T-cell (primary cell): ENCODE data around the gene CEP192. TPM values are rescaled to one million over a fixed set of nuclear protein-coding genes. Genes with fewer than 3 reads are reported as not detected.
"Not testable (repeated sequence)": the region's sequence is repeated elsewhere in the genome, so short reads cannot be mapped to it uniquely, and the experiment has no call there.

ENCODE experiments used
- ATAC-seq, 4 experiments: fragments of 200-7000 bp in 3 of 4; fragments of 150-1000 bp in 1 of 4; cut with Tn5 transposase; replicated peaks in 1 of 4; 1 replicate in 3 of 4; 2 replicates in 1 of 4; pipeline ENCODE4 v1.10.0; 2021; ENCODE audit warnings: moderate library complexity in 3 of 4, mild to moderate bottlenecking in 2 of 4, moderate number of reproducible peaks in 1 of 4
- CTCF ChIA-PET, 2 donors: fragments of 300-600 bp; sonication (Branson Sonifier 250); formaldehyde crosslinking; loops; one replicate each; lab custom pipeline; 2022; ENCODE audit warnings: antibody characterized with exemption in 2 of 2; lab: Charles Lee
- POLR2A ChIA-PET, 2 donors: fragments of 300-600 bp; sonication (Branson Sonifier 250); formaldehyde crosslinking; loops; one replicate each; lab custom pipeline; 2022; ENCODE audit warnings: antibody characterized with exemption in 2 of 2; lab: Charles Lee
- DNase-seq, 35 experiments: peaks; one replicate each; pipeline versions ENCODE4 v3.0.0 to v3.0.0-alpha.2; 2013 to 2023
- H3K27ac ChIP-seq: one replicate; pipeline ENCODE4 v1.5.1; 2013; ENCODE audit warnings: low read length
- H3K27me3 ChIP-seq, 2 experiments: replicated peaks in 1 of 2; 1 replicate in 1 of 2; 2 replicates in 1 of 2; pipeline versions ENCODE4 v1.6.1 to v1.7.0; 2013; ENCODE audit warnings: low read length in 1 of 2, mixed read lengths in 1 of 2; ENCODE audit not compliant: control insufficient read depth in 2 of 2, insufficient read depth in 2 of 2; ENCODE audit errors: extremely low read depth in 1 of 2
- H3K36me3 ChIP-seq, 2 donors: 1 replicate in 1 of 2; 2 replicates in 1 of 2; pipeline versions ENCODE4 v1.6.1 to v1.7.0; 2013; ENCODE audit warnings: low read length in 1 of 2; ENCODE audit not compliant: control insufficient read depth in 2 of 2, insufficient read depth in 1 of 2; ENCODE audit errors: extremely low read depth in 1 of 2
- H3K4me1 ChIP-seq, 2 experiments: 1 replicate in 1 of 2; 2 replicates in 1 of 2; pipeline versions ENCODE4 v1.6.1 to v1.7.0; 2013; ENCODE audit warnings: low read length in 2 of 2, mixed read lengths in 1 of 2; ENCODE audit not compliant: insufficient read depth in 2 of 2, control insufficient read depth in 1 of 2; ENCODE audit errors: extremely low read depth in 1 of 2
- H3K4me3 ChIP-seq, 2 donors: 1 replicate in 1 of 2; 2 replicates in 1 of 2; pipeline versions ENCODE4 v1.5.1 to v1.7.0; 2013; ENCODE audit warnings: mild to moderate bottlenecking in 2 of 2, low read length in 1 of 2, moderate library complexity in 1 of 2; ENCODE audit not compliant: control insufficient read depth in 1 of 2; ENCODE audit errors: extremely low read depth in 1 of 2
- H3K9me3 ChIP-seq: 2 replicates; pipeline ENCODE4 v1.7.0; 2013
- H3K27ac Mint-ChIP-seq, 2 donors: one replicate each; pipeline ENCODE4 v1.8.0; 2020 to 2021; ENCODE audit warnings: mild to moderate bottlenecking in 2 of 2, mixed read lengths in 2 of 2
- H3K27me3 Mint-ChIP-seq, 2 donors: one replicate each; pipeline ENCODE4 v1.8.0; 2021 to 2022; ENCODE audit warnings: mixed read lengths in 2 of 2
- H3K36me3 Mint-ChIP-seq: one replicate; pipeline ENCODE4 v1.8.0; 2021; ENCODE audit warnings: mixed read lengths
- H3K4me1 Mint-ChIP-seq, 3 donors: one replicate each; pipeline ENCODE4 v1.8.0; 2020 to 2022; ENCODE audit warnings: mixed read lengths in 3 of 3, mild to moderate bottlenecking in 1 of 3
- H3K4me3 Mint-ChIP-seq, 3 donors: one replicate each; pipeline ENCODE4 v1.8.0; 2020 to 2022; ENCODE audit warnings: mild to moderate bottlenecking in 3 of 3, mixed read lengths in 3 of 3, moderate library complexity in 3 of 3
- H3K9me3 Mint-ChIP-seq, 3 donors: one replicate each; pipeline ENCODE4 v1.8.0; 2020 to 2022; ENCODE audit warnings: mixed read lengths in 3 of 3
- WGBS: methylation state at CpG from one replicate; pipeline ENCODE4 v1.1.5; 2013; ENCODE audit warnings: missing lambda C conversion rate; ENCODE audit not compliant: insufficient coverage; 5-methylcytosine and 5-hydroxymethylcytosine counted together
- total RNA-seq, 35 experiments: library from RNA in 6 of 35; stranded (reverse) in 6 of 35; fragments of 120-200 nt in 1 of 35; gene quantifications; one replicate each; pipeline versions ENCODE4 v1.2.1 to v1.2.4 and lab custom pipeline; 2013 to 2026

The CEP192 gene
- total RNA-seq, 5 donors from 2014 or later (not counting 1 experiment from before 2014, with no cell fraction given) = 28.9 to 37.2 (median 32.9) TPM

DNA sequence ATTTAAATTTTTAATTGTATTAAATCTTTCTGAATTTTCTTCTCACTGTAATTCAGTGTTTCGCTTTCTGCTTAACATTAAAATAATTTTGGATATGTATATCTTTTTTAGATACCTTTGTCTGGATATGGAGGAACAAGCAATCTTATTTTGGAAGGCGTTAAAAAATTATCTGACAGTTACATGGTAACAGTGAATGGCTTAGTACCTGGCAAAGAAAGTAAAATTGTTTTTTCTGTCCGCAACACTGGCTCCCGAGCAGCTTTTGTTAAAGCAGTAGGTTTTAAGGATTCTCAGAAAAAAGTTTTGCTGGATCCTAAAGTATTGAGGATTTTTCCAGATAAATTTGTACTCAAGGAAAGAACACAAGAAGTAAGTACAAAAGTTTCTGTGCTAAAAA lies 95.7 kb downstream of the CEP192 start:
- CTCF ChIA-PET = no interaction called here

DNA sequence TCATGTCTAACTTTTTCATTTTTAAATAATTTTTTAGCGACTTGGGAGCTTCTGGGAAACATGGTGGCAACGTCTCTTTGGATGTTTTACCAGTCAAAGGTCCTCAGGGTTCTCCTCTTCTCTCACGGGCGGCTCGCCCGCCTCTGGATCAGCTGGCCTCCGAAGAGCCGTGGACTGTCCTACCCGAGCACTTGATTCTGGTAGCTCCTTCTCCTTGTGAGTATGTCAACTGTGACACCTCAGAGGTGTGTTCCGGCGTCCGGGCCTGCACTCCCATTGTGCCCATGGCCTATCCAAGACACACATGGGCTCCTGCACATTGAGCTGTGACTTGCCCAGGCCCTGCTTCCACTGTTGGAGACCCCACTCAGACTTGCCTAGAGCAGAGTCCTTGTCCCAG lies 104.3 kb downstream of the CEP192 start:
- CTCF ChIA-PET = no interaction called here
- no peaks in the 10 kb centered on the region for H3K27me3 Mint-ChIP-seq
- Histone ChIP-seq H3K27me3 (no peaks in the 10 kb centered on the region), H3K4me1 (no peaks in the 10 kb centered on the region), H3K4me3 (no peak overlapping the region), H3K27ac (no peak overlapping the region), H3K9me3 (no peaks in the 10 kb centered on the region), H3K36me3 (peaks cover 10 to 65% of the 10 kb centered on the region in 2 donors)
- 97% methylated on average over 12 of the region's 12 CpGs for WGBS
- DNase-seq (no peak), ATAC-seq (no peak)
- POLR2A ChIA-PET = no interaction called here
- no peak overlapping the region for H3K27ac Mint-ChIP-seq
- H3K36me3 Mint-ChIP-seq = peaks cover 63% of the 10 kb centered on the region
- no peak overlapping the region for H3K4me3 Mint-ChIP-seq
- no peaks in the 10 kb centered on the region for H3K4me1 Mint-ChIP-seq
- no peaks in the 10 kb centered on the region for H3K9me3 Mint-ChIP-seq

More for the DNA sequence above, 95.7 kb downstream of the CEP192 start:
- WGBS = no CpG with 5 or more reads among the region's 4 CpGs
- Histone ChIP-seq H3K27ac (no peak overlapping the region), H3K4me1 (no peaks in the 10 kb centered on the region), H3K27me3 (no peaks in the 10 kb centered on the region), H3K36me3 (peaks cover 3 to 37% of the 10 kb centered on the region in 2 donors), H3K9me3 (no peaks in the 10 kb centered on the region), H3K4me3 (no peak overlapping the region)
- no peak for ATAC-seq
- Mint-ChIP-seq H3K4me3 (no peak overlapping the region), H3K27me3 (no peaks in the 10 kb centered on the region), H3K36me3 (peaks cover 63% of the 10 kb centered on the region), H3K4me1 (peaks cover 3 to 15% (median 6%) of the 10 kb centered on the region in 3 donors), H3K9me3 (no peaks in the 10 kb centered on the region), H3K27ac (no peak overlapping the region)
- POLR2A ChIA-PET = no interaction called here
- no peak for DNase-seq

DNA sequence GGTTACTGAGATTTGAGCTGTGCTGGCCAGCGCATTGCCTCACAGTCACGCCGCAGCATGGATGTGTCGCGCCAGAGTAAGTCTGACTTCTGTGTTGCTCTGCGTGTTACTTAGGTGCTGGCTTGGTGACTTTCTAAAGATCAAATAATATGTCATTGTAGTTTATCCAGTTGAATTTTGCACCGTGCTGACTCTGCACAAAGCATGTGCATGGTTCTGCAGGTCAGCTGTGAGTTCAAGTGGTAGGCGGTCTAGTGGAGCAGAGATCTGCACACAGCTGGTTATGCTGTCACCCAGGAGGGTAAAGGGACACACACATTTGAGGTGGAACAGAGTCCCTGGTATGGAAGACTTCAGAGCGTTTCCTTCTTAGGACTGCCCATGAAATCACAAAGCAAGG lies 105.1 kb downstream of the CEP192 start:
- Mint-ChIP-seq H3K36me3 (peaks cover 63% of the 10 kb centered on the region), H3K27me3 (no peaks in the 10 kb centered on the region), H3K9me3 (no peaks in the 10 kb centered on the region), H3K4me3 (no peak overlapping the region), H3K4me1 (no peaks in the 10 kb centered on the region), H3K27ac (no peak overlapping the region)
- POLR2A ChIA-PET = no interaction called here
- CTCF ChIA-PET = no interaction called here
- Histone ChIP-seq H3K4me1 (no peaks in the 10 kb centered on the region), H3K4me3 (no peak overlapping the region), H3K27ac (no peak overlapping the region), H3K9me3 (no peaks in the 10 kb centered on the region), H3K36me3 (peaks cover 10 to 65% of the 10 kb centered on the region in 2 donors), H3K27me3 (no peaks in the 10 kb centered on the region)
- DNase-seq = no peak
- no peak for ATAC-seq
- 100% methylated on average over 3 of the region's 9 CpGs for WGBS

DNA sequence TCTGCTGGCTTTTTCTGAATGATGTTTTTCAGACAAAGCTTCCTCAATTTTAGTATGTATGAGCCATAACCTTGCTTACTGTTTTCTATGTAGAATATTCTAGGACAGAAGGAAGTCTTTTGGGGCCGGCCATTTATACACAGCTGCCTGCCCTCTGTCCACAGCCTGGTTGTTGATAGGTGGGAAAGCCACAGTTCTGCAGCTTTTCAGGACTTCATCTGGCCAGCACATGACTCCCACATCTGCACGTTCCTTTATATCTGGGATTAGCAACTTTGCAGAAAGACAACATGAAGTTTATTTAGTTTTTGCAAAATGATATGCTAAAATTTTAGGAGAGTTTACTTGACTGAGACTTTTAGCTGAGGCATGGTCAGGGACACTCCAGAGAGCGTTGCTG lies 105.6 kb downstream of the CEP192 start:
- no peaks in the 10 kb centered on the region for H3K4me1 ChIP-seq
- no peak overlapping the region for H3K4me3 Mint-ChIP-seq
- no peak overlapping the region for H3K27ac ChIP-seq
- no peaks in the 10 kb centered on the region for H3K4me1 Mint-ChIP-seq
- no peak overlapping the region for H3K27ac Mint-ChIP-seq
- no peaks in the 10 kb centered on the region for H3K27me3 ChIP-seq
- WGBS = 100% methylated on average over 3 of the region's 3 CpGs
- no peak for DNase-seq
- H3K9me3 Mint-ChIP-seq = no peaks in the 10 kb centered on the region
- CTCF ChIA-PET = interaction anchor here in 1 of 2 donors (0.5 kb wide), 1 partner anchor 110 kb away, joined by 3 read pairs; no protein-coding TSS in a partner anchor
- no peak overlapping the region for H3K4me3 ChIP-seq
- POLR2A ChIA-PET = no interaction called here
- H3K27me3 Mint-ChIP-seq = no peaks in the 10 kb centered on the region
- ATAC-seq = no peak
- H3K36me3 ChIP-seq = peaks cover 10 to 68% of the 10 kb centered on the region in 2 donors
- H3K9me3 ChIP-seq = no peaks in the 10 kb centered on the region
- H3K36me3 Mint-ChIP-seq = peaks cover 66% of the 10 kb centered on the region

DNA sequence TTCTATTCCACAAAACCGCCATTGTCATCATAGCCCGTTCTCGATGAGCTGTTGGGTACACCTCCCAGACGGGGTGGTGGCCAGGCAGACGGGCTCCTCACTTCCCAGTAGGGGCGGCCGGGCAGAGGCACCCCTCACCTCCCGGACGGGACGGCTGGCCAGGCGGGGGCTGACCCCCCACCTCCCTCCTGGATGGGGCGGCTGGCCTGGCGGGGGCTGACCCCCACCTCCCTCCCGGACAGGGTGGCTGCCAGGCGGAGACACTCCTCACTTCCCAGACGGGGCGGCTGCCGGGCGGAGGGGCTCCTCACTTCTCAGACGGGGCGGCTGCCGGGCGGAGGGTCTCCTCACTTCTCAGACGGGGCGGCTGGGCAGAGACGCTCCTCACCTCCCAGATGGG lies 106.9 kb downstream of the CEP192 start:
- CTCF ChIA-PET, H3K4me3 ChIP-seq, H3K9me3 ChIP-seq, H3K27ac ChIP-seq, ATAC-seq, H3K4me1 Mint-ChIP-seq, H3K4me1 ChIP-seq, H3K9me3 Mint-ChIP-seq, DNase-seq, H3K27me3 Mint-ChIP-seq, POLR2A ChIA-PET, H3K4me3 Mint-ChIP-seq, H3K27me3 ChIP-seq, H3K27ac Mint-ChIP-seq: not testable (repeated sequence)
- 97% methylated on average over 7 of the region's 26 CpGs for WGBS
- H3K36me3 ChIP-seq = peaks cover 10 to 72% of the 10 kb centered on the region in 2 donors
- H3K36me3 Mint-ChIP-seq = peaks cover 76% of the 10 kb centered on the region

DNA sequence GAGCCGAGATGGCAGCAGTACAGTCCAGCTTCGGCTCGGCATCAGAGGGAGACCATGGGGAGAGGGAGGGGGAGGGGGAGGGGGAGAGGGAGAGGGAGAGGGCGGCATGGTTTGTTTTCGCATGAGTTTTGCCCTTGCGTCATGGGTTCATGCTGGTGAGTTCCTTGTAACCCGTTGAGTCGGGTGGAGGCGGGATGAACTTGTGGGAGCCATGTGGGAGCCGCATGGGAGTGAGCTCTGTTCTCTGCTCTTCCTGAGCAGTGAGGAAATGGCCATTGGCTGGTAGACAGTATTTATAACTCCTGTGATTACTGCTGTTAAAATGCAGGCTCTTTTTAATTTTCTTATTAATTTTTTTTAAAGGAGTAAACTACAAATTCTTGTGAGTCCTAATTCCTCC lies 108.0 kb downstream of the CEP192 start:
- ATAC-seq (no peak), DNase-seq (no peak)
- peaks cover 75% of the 10 kb centered on the region for H3K36me3 Mint-ChIP-seq
- no peaks in the 10 kb centered on the region for H3K27me3 Mint-ChIP-seq
- H3K9me3 Mint-ChIP-seq = no peaks in the 10 kb centered on the region
- Histone ChIP-seq H3K27ac (no peak overlapping the region), H3K9me3 (no peaks in the 10 kb centered on the region), H3K36me3 (peaks cover 10 to 72% of the 10 kb centered on the region in 2 donors), H3K4me1 (no peaks in the 10 kb centered on the region), H3K4me3 (no peak overlapping the region), H3K27me3 (no peaks in the 10 kb centered on the region)
- ChIA-PET POLR2A (no interaction called here), CTCF (interaction anchor here in 1 of 2 donors (0.6 kb wide), 1 partner anchor 377 kb away, joined by 5 read pairs; no protein-coding TSS in a partner anchor)
- WGBS = 84% methylated on average over 8 of the region's 10 CpGs
- no peak overlapping the region for H3K4me3 Mint-ChIP-seq
- no peak overlapping the region for H3K27ac Mint-ChIP-seq
- H3K4me1 Mint-ChIP-seq = peaks cover 0 to 6% (median 0%) of the 10 kb centered on the region in 3 donors
